GM12801 (cell line): Measurements from ENCODE around the gene SHISA7.

Source experiments
- CTCF ChIP-seq: IDR thresholded peaks from one replicate; pipeline ENCODE4 v1.5.1; 2011; ENCODE audit warnings: control low read depth; ENCODE audit not compliant: insufficient read length; ENCODE audit errors: extremely low read depth

Gene SHISA7

GRCh38 chr19:55487924-55488687 lies 45.0 kb upstream of the SHISA7 start, which contains the start of gene SSC5D:
TSS of gene SSC5D (plus strand) at chr19:55488436. CDS start at chr19:55488590, 154 bp downstream.
- no peak for TF ChIP-seq CTCF

GRCh38 chr19:55486971-55487923 lies 44.1 kb upstream of the SHISA7 start:
- no peak for TF ChIP-seq CTCF

- no peak for TF ChIP-seq CTCF
Observed at GRCh38 chr19:55486043-55486970, 43.2 kb upstream of the SHISA7 start.

GRCh38 chr19:55485439-55486011 lies 42.4 kb upstream of the SHISA7 start:
- no peak for TF ChIP-seq CTCF

- TF ChIP-seq CTCF: no peak
Observed at GRCh38 chr19:55484593-55485438, 41.7 kb upstream of the SHISA7 start, which contains the start of gene NAT14. TSS of gene NAT14 (plus strand) at chr19:55485188. CDS start at chr19:55485709, 521 bp downstream.

- no peak for TF ChIP-seq CTCF
Observed at GRCh38 chr19:55483706-55484592, 40.8 kb upstream of the SHISA7 start.
